ENCODE measurements around the gene RHBDL1.
"Not testable (repeated sequence)": the region's sequence is repeated elsewhere in the genome, so short reads cannot be mapped to it uniquely, and the experiment has no call there.

The RHBDL1 gene

DNA sequence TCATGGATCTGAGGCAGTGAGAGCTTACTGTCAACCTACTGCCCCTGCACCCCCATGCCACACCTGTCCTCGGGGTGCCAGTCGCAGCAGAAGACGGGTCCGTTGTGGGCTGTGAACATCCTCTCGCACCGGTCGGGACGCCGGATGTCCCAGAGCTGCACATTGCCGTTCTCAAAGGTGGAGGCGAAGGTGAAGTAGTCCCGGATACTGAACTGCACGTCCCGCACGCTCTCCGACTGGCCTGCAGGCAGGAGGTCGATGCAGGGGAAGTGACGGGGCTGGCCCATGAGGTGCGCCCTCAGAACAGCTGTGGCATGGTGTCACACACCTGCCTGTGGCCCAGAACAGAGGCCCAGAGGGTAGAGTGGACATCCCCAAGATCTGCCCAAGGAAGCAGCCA lies 12.0 kb downstream of the RHBDL1 start:
- DNase-seq (ENCODE audit: low spot score), result no peak

DNA sequence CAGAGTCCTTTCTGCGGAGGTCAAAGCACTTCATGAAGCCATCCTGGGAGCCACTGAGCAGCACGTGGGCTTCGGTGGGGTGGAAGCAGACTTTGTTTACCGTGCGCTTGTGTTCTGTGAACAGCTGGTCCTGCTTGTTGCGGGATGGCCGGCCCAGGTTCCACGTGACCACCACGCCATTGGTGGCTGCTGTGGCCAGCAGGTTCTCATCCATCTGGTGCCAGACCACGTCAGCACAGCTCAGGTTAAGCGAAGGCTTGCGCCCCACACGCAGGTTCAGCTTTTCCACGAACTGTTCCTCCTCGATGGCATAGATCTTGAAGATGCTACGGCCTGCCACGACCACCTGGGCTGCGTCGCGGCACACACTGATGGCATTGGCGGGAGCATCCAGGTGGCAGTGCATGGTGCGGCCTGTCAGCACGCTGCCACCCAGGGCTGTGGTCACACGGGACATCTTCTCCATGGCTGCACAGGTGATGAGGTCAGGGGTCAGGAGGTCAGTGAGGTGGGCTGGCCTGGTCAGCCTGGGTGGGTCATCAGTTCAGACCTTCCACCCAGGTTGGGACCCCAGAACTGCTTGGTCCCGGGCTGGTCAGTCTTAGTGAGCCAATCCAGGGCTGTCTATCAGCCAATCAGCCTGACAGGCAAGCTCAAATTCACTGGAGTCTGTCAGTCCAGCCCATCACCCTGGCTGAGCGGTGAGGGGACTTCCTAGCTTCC lies 13.9 kb downstream of the RHBDL1 start:
- no peak for DNase-seq (ENCODE audit: low spot score)

DNA sequence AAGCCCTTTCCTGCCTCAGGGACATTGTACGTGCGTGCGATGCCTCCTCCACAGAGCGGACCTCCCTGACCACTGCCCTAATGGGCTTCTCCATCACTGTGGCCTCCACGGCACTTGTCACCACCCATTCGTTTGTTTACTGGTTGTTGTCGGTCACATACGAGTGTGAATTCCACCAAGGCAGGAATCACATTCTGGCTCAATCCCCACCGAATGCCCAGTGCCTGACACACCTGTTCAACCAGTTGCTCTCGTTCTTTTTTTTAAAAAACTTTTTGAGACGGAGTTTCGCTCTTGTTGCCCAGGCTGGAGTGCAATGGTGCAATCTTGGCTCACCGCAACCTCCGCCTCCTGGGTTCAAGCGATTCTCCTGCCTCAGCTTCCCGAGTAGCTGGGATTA lies 15.8 kb downstream of the RHBDL1 start:
- not testable (repeated sequence) for DNase-seq (ENCODE audit: low spot score)

DNA sequence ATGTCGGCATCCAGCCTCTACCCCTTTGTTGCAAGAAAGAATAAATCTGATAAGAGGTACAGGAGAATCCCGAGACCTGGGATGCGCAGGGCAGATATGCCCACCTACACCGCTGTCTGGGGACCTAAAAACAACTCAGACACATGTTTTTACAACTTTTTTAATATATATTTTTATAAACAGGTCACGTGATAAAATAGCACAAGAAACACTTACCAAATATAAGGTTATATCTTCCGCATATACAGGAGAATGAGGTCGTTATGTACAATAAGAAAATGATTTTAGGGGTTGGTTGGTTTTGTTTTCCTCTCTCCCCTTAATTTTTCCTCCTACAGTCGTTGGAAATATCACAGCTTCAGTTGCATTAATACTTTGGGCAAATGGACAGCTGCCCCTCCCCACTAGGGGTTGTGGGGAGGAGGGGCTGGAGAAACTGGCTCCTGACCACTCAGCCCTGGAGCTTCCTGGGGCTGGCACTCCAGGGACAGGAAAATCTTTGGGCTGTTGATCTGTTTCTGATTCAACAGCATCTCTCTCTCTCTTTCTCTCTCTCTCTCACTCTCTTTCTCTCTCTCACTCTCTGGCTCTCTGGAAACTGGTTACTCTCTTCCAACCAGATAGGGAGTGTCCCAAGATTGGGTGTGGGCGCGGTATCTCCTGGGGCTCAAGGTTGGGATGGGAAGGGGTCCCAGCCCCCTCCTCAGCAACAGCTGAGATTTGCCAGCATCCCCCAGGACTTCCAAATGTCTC lies 17.1 kb downstream of the RHBDL1 start:
- no peak for DNase-seq (ENCODE audit: low spot score)

DNA sequence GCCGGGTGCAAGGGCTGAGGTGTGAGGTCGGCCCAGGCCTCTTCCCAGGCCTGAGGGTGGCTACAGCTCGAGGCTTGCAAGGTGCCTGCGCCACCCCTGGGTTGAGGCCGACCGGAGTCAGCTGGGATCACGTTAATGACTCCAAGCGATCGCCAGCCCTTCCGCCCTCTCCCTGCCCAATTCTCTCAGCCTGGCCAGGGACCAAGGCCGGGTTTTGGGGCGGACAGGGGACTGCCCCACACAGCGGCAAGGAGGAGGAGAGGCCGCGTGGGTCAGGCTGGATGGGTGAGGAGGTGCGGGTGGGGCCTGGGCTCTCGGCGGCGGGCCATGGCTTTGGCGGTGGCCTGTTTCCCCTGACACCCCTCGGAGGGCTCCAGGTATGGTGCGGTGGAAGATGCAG lies 17.9 kb downstream of the RHBDL1 start:
- DNase-seq (ENCODE audit: low spot score), result no peak

DNA sequence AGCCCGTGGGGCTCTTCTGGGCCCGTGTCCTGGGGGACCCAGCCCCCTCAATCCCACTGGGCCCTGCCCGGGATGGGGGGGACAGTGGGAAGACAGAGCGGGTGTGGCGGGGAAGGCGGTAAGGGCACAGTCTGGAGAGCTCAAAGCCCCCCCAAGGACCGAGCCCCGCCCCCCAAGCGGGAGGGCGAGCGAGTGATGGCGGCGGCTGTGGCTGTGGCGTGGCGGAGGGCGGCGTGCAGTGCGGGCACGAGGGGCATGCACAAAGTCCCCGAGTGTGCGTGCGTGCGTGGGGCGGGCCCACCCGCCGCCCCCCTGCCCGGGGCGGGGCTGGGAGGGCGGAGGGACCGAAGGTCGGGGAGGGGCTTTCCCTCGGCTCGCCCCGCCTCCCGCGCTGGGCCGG lies 18.3 kb downstream of the RHBDL1 start:
- DNase-seq (ENCODE audit: low spot score), result no peak

DNA sequence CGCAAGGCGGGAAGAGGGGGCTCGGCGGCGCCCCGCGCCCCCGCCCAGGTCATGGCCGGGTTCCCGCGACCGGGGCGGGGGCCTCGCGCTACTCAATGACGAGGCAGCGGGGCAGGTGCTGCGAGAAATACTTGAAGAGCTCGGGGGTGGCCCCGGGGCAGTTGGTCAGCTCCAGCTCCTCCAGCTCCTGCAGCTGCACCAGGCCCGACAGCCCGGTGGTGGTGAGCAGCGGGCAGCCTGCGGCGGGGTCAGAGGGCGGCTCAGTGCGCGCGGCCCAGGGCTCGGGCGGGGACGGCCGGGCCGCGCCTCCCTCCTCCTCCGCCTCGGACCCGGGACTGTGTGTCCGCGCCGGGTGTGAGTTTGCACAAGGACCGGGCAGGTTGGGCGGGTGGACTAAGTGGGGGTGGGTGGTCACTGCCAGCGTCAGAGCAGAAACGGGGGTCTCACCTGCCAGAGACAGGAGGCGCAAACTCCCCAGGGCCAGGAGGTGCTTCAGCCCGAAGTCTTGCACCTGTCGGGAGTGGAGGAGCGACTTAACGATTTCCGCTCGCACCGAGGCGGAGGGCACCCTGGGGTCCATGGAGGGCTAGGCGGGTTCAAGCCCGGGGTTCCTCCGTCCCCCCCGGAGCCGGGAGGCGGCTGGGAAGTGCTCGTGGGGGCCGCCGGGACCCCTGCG lies 18.9 kb downstream of the RHBDL1 start:
- no peak for DNase-seq (ENCODE audit: low spot score)

DNA sequence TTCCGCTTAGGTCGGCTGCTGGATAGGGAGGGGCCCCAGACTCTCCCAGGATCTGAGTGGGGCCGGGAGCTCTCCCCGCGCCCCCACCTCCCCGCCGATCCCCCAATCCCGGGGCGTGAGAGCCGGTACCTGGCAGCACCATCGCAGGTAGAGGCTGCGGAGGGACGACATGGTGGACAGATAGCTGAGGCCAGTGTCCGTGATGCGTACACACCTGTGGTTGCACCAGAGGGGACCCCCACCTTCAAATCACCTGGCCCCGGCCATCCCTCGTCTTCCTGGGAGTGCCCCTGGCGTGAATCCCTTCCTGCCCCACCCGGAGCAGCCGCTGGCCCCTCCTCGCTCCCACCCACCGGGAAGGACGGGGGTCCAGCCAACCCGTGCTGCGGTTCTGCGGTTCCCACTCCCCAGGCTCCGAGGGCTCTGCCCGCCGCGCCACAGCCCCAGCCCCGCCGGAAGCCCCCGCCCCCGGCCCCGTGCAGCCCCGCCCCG lies 19.4 kb downstream of the RHBDL1 start:
- DNase-seq (ENCODE audit: low spot score), result no peak

DNA sequence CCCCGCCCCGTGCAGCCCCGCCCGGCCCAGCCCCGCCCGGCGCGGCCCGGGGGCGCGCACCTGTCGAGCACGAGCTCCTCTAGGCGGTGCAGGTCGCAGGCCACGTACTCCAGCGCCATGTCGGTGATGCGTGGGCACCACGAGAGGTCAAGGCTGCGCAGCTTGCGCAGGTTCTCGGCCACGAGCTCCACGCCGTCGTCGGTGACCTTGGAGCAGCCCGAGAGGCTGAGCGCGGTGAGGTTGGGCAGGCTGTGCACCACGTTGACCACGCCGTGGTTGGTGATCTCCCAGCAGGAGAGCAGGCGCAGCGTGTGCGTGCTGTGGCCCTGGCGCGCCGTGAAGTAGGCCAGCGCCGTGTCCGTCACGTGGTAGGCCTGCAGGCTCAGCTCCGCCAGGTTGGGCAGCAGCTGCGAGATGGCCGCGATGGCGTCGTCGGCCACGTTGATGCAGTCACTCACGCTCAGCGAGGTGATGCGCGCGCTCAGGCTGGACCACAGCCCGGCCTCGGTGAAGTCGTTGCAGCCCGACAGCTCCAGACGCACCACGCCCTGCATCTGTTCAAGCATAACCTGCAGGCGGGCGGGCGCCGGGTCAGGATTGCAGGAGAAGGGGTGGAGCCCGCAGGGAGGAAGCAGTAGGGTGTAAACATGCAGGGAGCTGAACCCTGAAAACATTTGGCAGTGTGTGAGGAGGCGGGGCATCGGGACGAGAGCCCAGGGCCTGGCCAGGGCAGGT lies 20.1 kb downstream of the RHBDL1 start:
- no peak for DNase-seq (ENCODE audit: low spot score)

DNA sequence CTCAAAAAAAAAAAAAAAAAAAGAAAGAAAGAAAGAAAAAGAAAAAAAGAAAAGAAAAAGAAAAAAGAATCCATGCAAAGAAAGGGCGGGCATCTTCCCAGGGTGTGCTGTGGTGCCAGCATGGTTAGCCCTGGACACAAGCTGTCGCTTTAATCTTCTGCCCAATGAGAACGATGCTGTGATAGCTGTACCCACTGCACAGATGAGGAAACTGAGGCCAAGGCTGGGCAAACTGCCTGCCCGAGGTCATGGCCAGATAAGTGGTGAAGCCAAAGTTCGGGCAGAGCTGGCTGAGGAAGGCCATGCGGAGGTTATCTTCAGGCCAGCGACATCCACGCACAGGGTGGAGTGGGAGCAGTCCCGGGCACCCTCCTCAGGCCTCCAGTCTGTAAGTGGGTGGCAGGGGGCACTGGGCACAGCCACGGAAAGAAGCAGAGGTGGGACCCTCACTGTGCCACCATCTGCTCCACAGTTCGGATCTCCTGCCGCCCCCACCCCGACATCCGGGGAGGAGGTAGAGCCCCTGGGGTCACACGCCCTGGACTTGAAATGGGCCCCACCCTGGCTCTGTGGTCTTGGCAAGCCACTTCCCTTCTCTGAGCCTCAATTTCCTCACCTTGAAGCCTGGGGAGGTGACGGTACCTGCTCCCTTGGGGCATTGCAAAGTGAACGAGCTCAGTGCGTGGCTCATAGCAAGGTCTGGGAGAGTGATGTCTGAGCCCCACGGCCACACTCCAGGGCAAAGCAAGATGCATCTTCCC lies 23.6 kb downstream of the RHBDL1 start:
- DNase-seq (ENCODE audit: low spot score), result no peak

DNA sequence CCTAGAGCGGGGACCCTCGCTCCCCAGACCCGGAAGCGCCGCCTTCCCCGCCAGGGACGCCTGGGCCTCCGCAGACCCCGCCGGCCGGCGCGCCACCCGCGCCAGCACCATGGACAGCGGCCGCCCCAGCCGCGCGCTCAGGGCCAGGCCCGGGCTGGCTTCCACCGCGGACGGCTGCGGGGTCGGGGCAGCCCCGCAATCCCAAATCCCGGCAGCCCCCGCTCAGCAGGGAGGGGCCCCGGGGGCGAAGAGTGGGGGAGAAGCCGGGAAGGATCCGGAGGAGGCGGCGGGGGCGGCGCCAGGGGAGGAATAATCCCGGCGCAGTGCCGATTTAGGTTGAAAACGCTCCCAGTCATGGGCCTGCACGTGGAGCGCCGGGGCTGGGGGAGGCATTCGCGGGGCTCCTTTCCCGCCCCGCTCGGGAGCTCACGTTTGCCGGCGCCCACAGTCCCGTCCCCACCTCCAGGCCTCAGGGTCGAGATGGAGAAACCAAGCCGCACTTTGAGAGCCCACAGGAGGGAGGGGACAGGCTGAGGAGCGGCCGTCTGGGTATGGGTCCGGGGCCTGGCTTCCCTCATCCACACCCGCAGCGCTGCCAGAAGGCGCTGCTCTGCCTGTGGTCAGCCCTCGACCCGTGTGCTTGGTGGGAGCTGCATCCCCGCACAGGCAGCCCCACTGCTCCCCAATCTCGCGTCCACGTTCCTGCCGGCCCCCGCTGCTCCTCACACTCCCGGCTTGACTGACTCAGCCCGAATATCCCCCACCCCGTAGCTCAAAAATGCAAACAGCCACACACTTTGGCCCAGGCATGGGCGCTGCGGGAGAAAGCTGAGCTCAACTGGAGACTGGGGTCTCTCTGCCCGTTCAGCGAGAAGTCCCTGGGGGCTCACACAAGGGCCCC lies 25.5 kb downstream of the RHBDL1 start:
- DNase-seq (ENCODE audit: low spot score), result peak; percentile 75

DNA sequence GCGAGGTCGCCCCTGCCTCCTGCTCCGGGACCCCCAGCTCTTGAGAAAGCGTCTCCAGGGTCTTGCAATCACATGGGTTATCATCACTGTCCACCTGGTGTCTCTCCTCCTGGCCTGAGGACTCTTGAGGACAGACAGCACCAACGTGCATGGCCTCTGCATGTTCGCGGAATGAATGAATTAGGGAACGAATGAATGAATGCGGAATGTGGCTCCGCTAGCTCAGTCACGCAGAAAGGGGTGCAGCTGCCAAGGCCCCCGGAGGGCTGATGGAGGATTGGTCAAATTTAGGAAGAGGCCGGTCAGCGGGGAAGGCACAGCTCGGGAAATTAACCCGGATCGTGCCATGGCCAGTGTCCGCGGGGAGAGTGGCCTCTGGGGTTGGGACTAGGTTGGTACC lies 26.9 kb downstream of the RHBDL1 start:
- no peak for DNase-seq (ENCODE audit: low spot score)

DNA sequence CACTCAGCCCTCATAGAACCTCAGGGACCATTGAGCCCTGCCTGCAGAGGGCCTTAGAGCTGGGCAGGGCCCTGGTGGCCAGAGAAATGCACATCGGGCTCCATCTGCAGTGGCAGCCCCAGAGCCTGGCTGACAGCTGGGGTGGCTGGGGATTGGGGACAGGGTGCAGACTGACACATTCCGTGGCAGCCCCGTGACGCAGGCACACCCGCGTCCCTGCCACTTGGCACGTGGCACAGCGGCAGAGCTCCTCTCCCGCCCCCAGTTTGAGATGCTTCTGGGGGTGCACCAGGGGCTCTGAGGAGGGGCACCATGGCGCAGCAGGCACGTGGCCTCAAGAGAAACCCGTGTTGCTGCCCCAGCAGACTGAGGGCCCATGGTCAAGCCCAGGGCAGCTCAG lies 27.9 kb downstream of the RHBDL1 start:
- no peak for DNase-seq (ENCODE audit: low spot score)

DNA sequence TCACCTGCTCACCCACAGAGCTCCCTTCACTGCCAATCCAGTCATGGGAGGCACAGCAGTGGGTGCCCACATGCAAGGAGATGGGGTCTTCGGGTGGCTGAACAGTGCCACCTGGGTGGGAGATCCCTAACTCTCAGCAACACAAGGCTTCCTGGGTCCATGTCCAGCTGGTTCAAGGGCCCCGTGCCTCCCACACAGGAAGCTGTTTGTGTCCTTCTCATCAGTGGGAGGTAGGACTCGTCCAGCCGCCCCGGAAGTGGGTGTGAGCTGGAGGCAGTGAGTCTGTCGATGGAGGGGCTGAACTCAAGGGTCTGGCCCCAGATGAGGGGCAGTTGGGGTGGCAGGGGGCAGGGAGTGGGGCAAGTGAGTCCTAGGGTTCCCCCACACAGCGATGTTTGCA lies 28.6 kb downstream of the RHBDL1 start:
- DNase-seq (ENCODE audit: low spot score), result no peak

DNA sequence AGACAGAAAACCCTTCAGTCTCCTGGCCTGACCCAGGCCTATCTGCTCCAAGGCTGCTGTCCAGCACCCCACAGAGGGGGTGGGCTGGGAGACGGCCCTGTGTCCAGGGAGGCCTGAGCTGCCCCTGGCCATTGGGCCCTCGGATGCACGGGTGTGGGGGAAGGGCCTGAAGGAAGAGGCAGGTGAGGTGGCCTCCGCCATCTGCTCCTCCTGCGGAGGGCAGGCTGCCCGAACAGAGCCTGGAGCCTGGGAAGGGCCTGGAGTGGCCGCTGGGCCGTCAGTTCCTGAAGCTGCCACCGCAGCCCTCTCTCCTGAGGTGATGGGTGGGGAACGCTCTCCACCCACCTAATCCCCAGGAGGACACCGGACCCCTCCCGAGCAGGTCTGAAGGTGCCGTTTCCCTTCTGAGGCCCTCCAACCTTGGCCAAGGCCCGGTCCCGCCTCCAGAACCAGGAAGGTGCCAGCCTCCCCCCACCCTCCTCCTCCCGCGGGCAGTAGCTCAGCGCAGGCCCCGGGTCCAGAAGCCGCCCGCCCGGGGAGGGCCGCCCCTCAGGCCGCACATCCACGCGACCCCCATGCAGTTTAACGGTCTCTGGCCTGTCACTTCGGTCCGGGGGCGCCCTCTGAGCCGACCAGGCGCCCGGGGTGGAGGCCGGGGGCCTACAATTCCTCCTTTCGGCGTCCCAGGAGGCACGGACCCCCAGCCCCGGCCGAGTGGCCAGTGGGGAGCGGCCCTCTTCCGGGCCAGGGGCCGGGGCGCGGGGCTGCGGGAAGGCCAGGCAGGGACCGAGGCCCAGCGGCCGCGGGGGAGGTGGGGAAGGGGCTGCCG lies 29.3 kb downstream of the RHBDL1 start:
- no peak for DNase-seq (ENCODE audit: low spot score)

DNA sequence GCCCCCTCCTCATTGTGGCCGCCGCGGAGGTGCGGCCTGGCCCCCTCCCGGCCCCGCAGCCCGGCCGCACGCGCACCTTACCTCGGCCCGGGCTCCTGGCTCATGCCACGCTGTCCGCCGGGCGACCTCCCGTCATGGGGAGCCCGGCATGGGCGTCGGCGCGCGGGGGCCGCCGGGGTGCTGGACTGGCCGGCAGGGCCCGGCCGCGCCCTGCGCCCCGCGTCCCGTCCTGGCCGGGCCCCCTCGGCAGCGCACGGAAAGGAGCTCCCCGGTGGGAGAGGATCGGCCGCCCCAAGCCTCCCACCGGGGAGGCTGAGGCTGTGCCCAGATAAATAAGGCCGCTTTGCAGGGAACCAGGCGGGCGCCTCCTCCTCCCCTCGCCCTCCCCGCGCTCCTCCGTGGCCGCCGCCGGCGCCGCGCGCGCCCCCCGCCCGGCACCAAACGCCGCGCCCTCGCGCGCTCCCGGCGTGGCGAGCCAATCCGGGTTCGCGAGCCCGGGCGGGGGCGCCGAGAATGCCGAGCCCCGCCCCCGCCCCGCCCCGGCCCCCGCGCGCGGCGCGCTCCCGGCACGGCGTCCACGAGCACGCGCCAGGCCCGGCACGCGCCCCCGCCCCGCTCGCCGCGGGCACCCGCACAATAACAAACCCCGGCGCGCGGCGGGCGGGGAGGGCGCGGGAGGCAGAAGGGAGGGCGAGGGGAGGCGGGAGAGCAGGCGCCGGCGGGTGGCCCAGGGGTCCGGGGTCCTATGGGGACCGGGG lies 30.1 kb downstream of the RHBDL1 start, which contains the start of gene FBXL16:
TSS of gene FBXL16 (minus strand) at position 371 of the 758 bp plus-strand sequence. CDS start 8,396 bp downstream, outside the sequence.
- no peak for DNase-seq (ENCODE audit: low spot score)

DNA sequence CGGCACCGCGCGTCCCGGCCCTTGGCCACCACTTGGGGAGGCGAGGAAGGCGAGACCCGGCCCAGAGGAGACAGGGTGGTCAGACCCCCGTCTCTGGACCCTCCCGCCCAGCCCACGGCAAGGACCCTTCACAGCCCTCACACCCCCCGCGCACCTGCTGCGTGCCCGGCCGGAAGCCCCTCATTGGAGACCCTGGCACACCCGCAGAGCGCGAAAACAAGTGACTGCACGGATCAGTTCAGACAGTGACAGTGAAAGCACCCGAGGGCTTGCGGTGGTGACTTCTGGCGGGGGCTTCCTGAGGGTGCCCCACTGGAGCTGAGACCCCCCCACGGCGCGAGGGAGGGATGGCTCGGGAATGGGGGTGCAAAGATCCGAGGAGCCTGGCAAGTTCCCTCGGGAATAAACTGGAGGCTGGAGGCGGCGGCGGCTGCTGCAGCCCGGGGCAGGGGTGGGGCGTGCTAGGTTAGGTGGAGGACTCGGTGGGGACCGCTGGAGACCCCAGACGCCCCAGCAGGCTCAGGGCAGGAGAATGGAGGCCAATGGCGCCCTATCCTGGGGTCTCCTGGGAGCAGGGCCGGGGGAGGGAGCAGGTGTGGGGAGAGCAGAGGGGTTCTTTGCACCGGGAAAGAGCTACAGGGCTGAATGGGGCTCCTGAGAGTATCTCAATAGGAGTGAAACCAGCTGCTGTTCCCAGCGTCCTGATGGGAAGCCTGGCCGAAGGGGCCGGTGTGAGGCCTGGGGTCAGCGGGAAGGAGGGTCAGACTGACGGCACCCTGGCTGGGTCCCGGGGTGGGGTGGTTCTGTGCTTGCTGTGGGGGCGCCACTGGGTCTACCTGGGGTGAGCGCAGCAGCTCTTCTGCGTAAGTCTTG lies 31.0 kb downstream of the RHBDL1 start:
- no peak for DNase-seq (ENCODE audit: low spot score)

DNA sequence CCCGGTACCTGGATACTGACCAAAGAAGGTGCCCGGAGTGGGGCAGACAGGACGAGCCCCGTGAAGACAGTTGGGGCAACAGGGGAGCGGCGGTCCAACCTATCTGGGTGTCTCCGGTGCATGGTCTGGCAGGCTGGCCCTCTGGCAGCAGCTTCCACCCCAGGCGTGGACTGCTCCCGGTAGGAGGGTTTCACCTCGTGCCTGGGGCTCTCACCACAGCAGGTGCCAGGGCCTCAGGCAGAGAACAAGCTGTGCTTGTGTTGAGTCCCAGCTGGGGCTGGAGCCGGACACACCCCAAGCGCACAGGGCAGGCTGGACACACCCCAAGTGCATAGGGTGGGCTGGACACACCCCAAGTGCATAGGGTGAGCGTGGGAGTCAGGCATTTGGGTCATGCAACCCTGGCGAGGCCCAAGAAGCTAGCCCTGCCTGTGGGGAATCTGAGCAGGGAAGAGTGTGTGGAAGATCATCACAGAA lies 31.6 kb downstream of the RHBDL1 start:
- DNase-seq (ENCODE audit: low spot score), result no peak
